ENCODE results near the gene ARID5A. TPM values are rescaled to one million over a fixed set of nuclear protein-coding genes. Genes with fewer than 3 reads are reported as not detected.
A peak's percentile ranks its signal among the peaks of the same experiment; 100 is the strongest.

The ARID5A gene
- total and polyA plus RNA-seq, 9 of the 15 experiments (the other 6 are each of a cell fraction or from before 2014, with no cell fraction given) = 0.14 to 12.5 (median 3.0) TPM

GRCh38 chr2:96531872-96532505 is 4.6 kb upstream of the ARID5A start (continued):
- peak; percentile 60; the same call in 1 of the 2 replicates for TF ChIP-seq ETS1 (conservative IDR thresholded peaks at IDR 0.05; ENCODE audit: control insufficient read depth, low read depth, low read length)
- peak; percentile 73 for TF ChIP-seq EGR1 (conservative IDR thresholded peaks at IDR 0.05)
- no peak for TF ChIP-seq SMARCB1 (IDR thresholded peaks at IDR 0.05; ENCODE audit: insufficient read length, low read depth)
- TF ChIP-seq CREB3 (tag; conservative IDR thresholded peaks at IDR 0.05; ENCODE audit: low read depth) = no peak
- TF ChIP-seq XRCC3 (IDR thresholded peaks at IDR 0.05) = no peak
- TF ChIP-seq KDM5B (IDR thresholded peaks at IDR 0.05; ENCODE audit: insufficient replicate concordance, low read depth, low read length) = no peak
- TF ChIP-seq ZNF398 (CRISPR knock-in tag; IDR thresholded peaks at IDR 0.05) = no peak
- TF ChIP-seq ZNF140 (CRISPR knock-in tag; IDR thresholded peaks at IDR 0.05) = no peak
- TF ChIP-seq E2F3 (CRISPR knock-in tag; IDR thresholded peaks at IDR 0.05) = no peak
- no peak for TF ChIP-seq TAF7 (tag; IDR thresholded peaks at IDR 0.05)
- no peak for TF ChIP-seq E4F1 (CRISPR knock-in tag; IDR thresholded peaks at IDR 0.05; ENCODE audit: borderline replicate concordance)
- no peak for TF ChIP-seq ZNF695 (CRISPR knock-in tag; IDR thresholded peaks at IDR 0.05)
- no peak for TF ChIP-seq TAL1 (IDR thresholded peaks at IDR 0.05)
- no peak for TF ChIP-seq IRF1 (CRISPR knock-in tag; IDR thresholded peaks at IDR 0.05; ENCODE audit: borderline replicate concordance)
- no peak for TF ChIP-seq E2F1 (CRISPR knock-in tag; IDR thresholded peaks at IDR 0.05)
- TF ChIP-seq SP1 (CRISPR knock-in tag; IDR thresholded peaks at IDR 0.05) = peak; percentile 85
- no peak for TF ChIP-seq ZBED1 (IDR thresholded peaks at IDR 0.05)
- TF ChIP-seq ZNF280B (CRISPR knock-in tag; IDR thresholded peaks at IDR 0.05) = no peak
